Germinal center (tissue), 1 donor: ENCODE data around the gene COL20A1.

Source experiments
- DNase-seq: peaks from one replicate; pipeline ENCODE4 v3.0.0; 2012; ENCODE audit warnings: mixed read lengths, low spot score

COL20A1 gene

GRCh38 chr20:63261060-63261794 lies 31.8 kb upstream of the COL20A1 start:
- DNase-seq: no peak

GRCh38 chr20:63261795-63262528 lies 31.0 kb upstream of the COL20A1 start:
- DNase-seq: no peak

- no peak for DNase-seq
These were observed 30.1 kb upstream of the COL20A1 start for GRCh38 chr20:63262836-63263235.

- DNase-seq: no peak
These were observed 29.0 kb upstream of the COL20A1 start for GRCh38 chr20:63264000-63264399.

- DNase-seq: no peak
These were observed 28.5 kb upstream of the COL20A1 start for GRCh38 chr20:63264519-63264918.

GRCh38 chr20:63265891-63266515 lies 27.0 kb upstream of the COL20A1 start:
- DNase-seq: no peak

GRCh38 chr20:63267691-63268090 lies 25.3 kb upstream of the COL20A1 start:
- DNase-seq: no peak

GRCh38 chr20:63268256-63268655 lies 24.7 kb upstream of the COL20A1 start:
- DNase-seq: no peak

- DNase-seq: no peak
These were observed 24.1 kb upstream of the COL20A1 start for GRCh38 chr20:63268671-63269439.

- DNase-seq: no peak
These were observed 23.3 kb upstream of the COL20A1 start for GRCh38 chr20:63269724-63270123.

GRCh38 chr20:63270606-63271325 lies 22.2 kb upstream of the COL20A1 start:
- no peak for DNase-seq

- DNase-seq: peak; percentile 94
These were observed 20.6 kb upstream of the COL20A1 start, which contains the start of gene ARFGAP1 for GRCh38 chr20:63272105-63273058. TSS of gene ARFGAP1 (plus strand) at chr20:63272813. CDS start at chr20:63275581, 2,768 bp downstream.

- DNase-seq: no peak
These were observed 19.9 kb upstream of the COL20A1 start for GRCh38 chr20:63273059-63273579.

GRCh38 chr20:63273635-63274380 lies 19.2 kb upstream of the COL20A1 start:
- no peak for DNase-seq

- DNase-seq: no peak
These were observed 18.4 kb upstream of the COL20A1 start for GRCh38 chr20:63274381-63275228.

GRCh38 chr20:63275825-63276224 lies 17.2 kb upstream of the COL20A1 start:
- no peak for DNase-seq

- no peak for DNase-seq
These were observed 16.0 kb upstream of the COL20A1 start for GRCh38 chr20:63276956-63277355.
